HG03575 (cell line): Measurements from ENCODE around the gene EMILIN2.
"Not testable (repeated sequence)": the region's sequence is repeated elsewhere in the genome, so short reads cannot be mapped to it uniquely, and the experiment has no call there.

Experiments used
- ATAC-seq: cut with Tn5 transposase; IDR thresholded peaks from one replicate; pipeline ENCODE4 v1.9.1; 2021; ENCODE audit not compliant: unreplicated experiment, insufficient number of reproducible peaks, low FRiP score; ENCODE audit errors: extremely low read depth

The EMILIN2 gene

GRCh38 chr18:2839202-2839601 lies 7.6 kb upstream of the EMILIN2 start:
- ATAC-seq, result no peak

- ATAC-seq, result no peak
Measured at GRCh38 chr18:2840521-2840920, 6.3 kb upstream of the EMILIN2 start.

- no peak for ATAC-seq
Measured at GRCh38 chr18:2843146-2843545, 3.7 kb upstream of the EMILIN2 start.

GRCh38 chr18:2845172-2845571 lies 1.6 kb upstream of the EMILIN2 start:
- no peak for ATAC-seq

GRCh38 chr18:2847317-2848246 lies 776 bp downstream of the EMILIN2 start:
- ATAC-seq, result no peak

- no peak for ATAC-seq
Measured at GRCh38 chr18:2848247-2849246, 1.7 kb downstream of the EMILIN2 start.

GRCh38 chr18:2850816-2851215 lies 4.0 kb downstream of the EMILIN2 start:
- ATAC-seq, result no peak

- ATAC-seq, result no peak
Measured at GRCh38 chr18:2851771-2852170, 5.0 kb downstream of the EMILIN2 start.

- ATAC-seq, result not testable (repeated sequence)
Measured at GRCh38 chr18:2852460-2852859, 5.7 kb downstream of the EMILIN2 start.

GRCh38 chr18:2853173-2853925 lies 6.5 kb downstream of the EMILIN2 start:
- ATAC-seq, result no peak

GRCh38 chr18:2853926-2854664 lies 7.3 kb downstream of the EMILIN2 start:
- ATAC-seq, result no peak

GRCh38 chr18:2854875-2855274 lies 8.1 kb downstream of the EMILIN2 start:
- no peak for ATAC-seq

- no peak for ATAC-seq
Measured at GRCh38 chr18:2855560-2856350, 8.9 kb downstream of the EMILIN2 start.

GRCh38 chr18:2856547-2857170 lies 9.9 kb downstream of the EMILIN2 start:
- ATAC-seq, result no peak

- no peak for ATAC-seq
Measured at GRCh38 chr18:2857491-2858131, 10.8 kb downstream of the EMILIN2 start.

- ATAC-seq, result not testable (repeated sequence)
Measured at GRCh38 chr18:2860397-2860796, 13.6 kb downstream of the EMILIN2 start.

GRCh38 chr18:2863997-2864396 lies 17.2 kb downstream of the EMILIN2 start:
- ATAC-seq, result not testable (repeated sequence)
